CD14-positive monocyte (primary cell): ENCODE measurements around the gene P2RY10. TPM values are rescaled to one million over a fixed set of nuclear protein-coding genes. Genes with fewer than 3 reads are reported as not detected.

ENCODE experiments used
- DNase-seq, 3 donors: peaks; one replicate each; pipeline ENCODE4 v3.0.0-alpha.2; 2011 to 2022
- H2AFZ ChIP-seq: 2 replicates; pipeline ENCODE4 v1.6.0; 2012; ENCODE audit warnings: mild to moderate bottlenecking, low read depth, low read length, inconsistent platforms; ENCODE audit not compliant: insufficient read depth, poor library complexity, severe bottlenecking
- H3K27ac ChIP-seq, 2 donors: 1 replicate in 1 of 2; 2 replicates in 1 of 2; pipeline ENCODE4 v1.5.1; 2012 to 2013; ENCODE audit warnings: low read length in 2 of 2, control low read depth in 1 of 2, inconsistent platforms in 1 of 2, low read depth in 1 of 2, mild to moderate bottlenecking in 1 of 2
- H3K27me3 ChIP-seq, 2 donors: one replicate each; pipeline versions ENCODE4 v1.6.0 to v1.6.1; 2011 to 2013; ENCODE audit warnings: low read length in 2 of 2; ENCODE audit not compliant: control insufficient read depth in 2 of 2, insufficient read depth in 2 of 2
- H3K36me3 ChIP-seq, 2 donors: replicated peaks in 1 of 2; 1 replicate in 1 of 2; 2 replicates in 1 of 2; pipeline versions ENCODE4 v1.5.1 to v1.6.1; 2012 to 2013; ENCODE audit warnings: low read length in 2 of 2, control low read depth in 1 of 2, inconsistent platforms in 1 of 2, mild to moderate bottlenecking in 1 of 2; ENCODE audit not compliant: insufficient read depth in 2 of 2, control insufficient read depth in 1 of 2
- H3K4me1 ChIP-seq, 2 donors: 1 replicate in 1 of 2; 2 replicates in 1 of 2; pipeline versions ENCODE4 v1.5.1 to v1.6.1; 2012 to 2013; ENCODE audit warnings: low read length in 2 of 2, control low read depth in 1 of 2, inconsistent platforms in 1 of 2, mild to moderate bottlenecking in 1 of 2, moderate library complexity in 1 of 2; ENCODE audit not compliant: insufficient read depth in 2 of 2, control insufficient read depth in 1 of 2
- H3K4me2 ChIP-seq: replicated peaks from 2 replicates; pipeline ENCODE3; 2012; ENCODE audit warnings: low read length, moderate library complexity, mild to moderate bottlenecking; ENCODE audit not compliant: poor library complexity, severe bottlenecking; ENCODE audit errors: extremely low read depth
- H3K4me3 ChIP-seq, 3 experiments: fragments of 200-600 bp in 1 of 3; sonication (generic) in 1 of 3; replicated peaks in 1 of 3; 1 replicate in 2 of 3; 2 replicates in 1 of 3; pipeline ENCODE4 v1.5.1; 2011 to 2013; ENCODE audit warnings: low read length in 3 of 3, mild to moderate bottlenecking in 3 of 3, control low read depth in 2 of 3, low read depth in 2 of 3, inconsistent platforms in 1 of 3, moderate library complexity in 1 of 3
- H3K79me2 ChIP-seq: 2 replicates; pipeline ENCODE4 v1.6.0; 2012; ENCODE audit warnings: mild to moderate bottlenecking, control low read depth, inconsistent platforms, low read length, moderate library complexity; ENCODE audit not compliant: insufficient read depth
- H3K9ac ChIP-seq: 2 replicates; pipeline ENCODE4 v1.6.0; 2017; ENCODE audit warnings: low read length, mild to moderate bottlenecking; ENCODE audit not compliant: insufficient read depth, poor library complexity, severe bottlenecking
- H3K9me3 ChIP-seq, 2 donors: replicated peaks in 1 of 2; 1 replicate in 1 of 2; 2 replicates in 1 of 2; pipeline versions ENCODE4 v1.5.1 to v1.6.1; 2012 to 2013; ENCODE audit warnings: low read length in 2 of 2, control low read depth in 1 of 2; ENCODE audit not compliant: control insufficient read depth in 1 of 2, insufficient read depth in 1 of 2
- H4K20me1 ChIP-seq: 2 replicates; pipeline ENCODE4 v1.6.0; 2012; ENCODE audit warnings: mild to moderate bottlenecking, low read length, control low read depth, moderate library complexity; ENCODE audit not compliant: insufficient read depth
- H3K27ac Mint-ChIP-seq, 7 donors: one replicate each; pipeline ENCODE4 v1.8.0; 2020; ENCODE audit warnings: mild to moderate bottlenecking in 7 of 7, mixed read lengths in 7 of 7, moderate library complexity in 6 of 7, inconsistent platforms in 2 of 7
- H3K27me3 Mint-ChIP-seq, 3 donors: one replicate each; pipeline ENCODE4 v1.8.0; 2021 to 2022; ENCODE audit warnings: low read depth in 3 of 3, mild to moderate bottlenecking in 3 of 3, mixed read lengths in 3 of 3, moderate library complexity in 3 of 3, inconsistent platforms in 1 of 3
- H3K36me3 Mint-ChIP-seq, 2 donors: one replicate each; pipeline ENCODE4 v1.8.0; 2020; ENCODE audit warnings: mixed read lengths in 2 of 2, inconsistent platforms in 1 of 2, mild to moderate bottlenecking in 1 of 2
- H3K4me1 Mint-ChIP-seq: one replicate; pipeline ENCODE4 v1.8.0; 2020; ENCODE audit warnings: mild to moderate bottlenecking, mixed read lengths
- H3K4me3 Mint-ChIP-seq, 2 donors: one replicate each; pipeline ENCODE4 v1.8.0; 2020; ENCODE audit warnings: mild to moderate bottlenecking in 2 of 2, mixed read lengths in 2 of 2, moderate library complexity in 1 of 2
- H3K9me3 Mint-ChIP-seq, 7 donors: one replicate each; pipeline ENCODE4 v1.8.0; 2020 to 2022; ENCODE audit warnings: mixed read lengths in 7 of 7, mild to moderate bottlenecking in 6 of 7, moderate library complexity in 6 of 7, inconsistent platforms in 2 of 7
- WGBS: methylation state at CpG from one replicate; pipeline ENCODE4 v1.1.5; 2013; ENCODE audit warnings: missing lambda C conversion rate; ENCODE audit not compliant: insufficient coverage; 5-methylcytosine and 5-hydroxymethylcytosine counted together
- intact Hi-C, 2 donors: fragments of 100-400 bp; cut with micrococcal nuclease; formaldehyde crosslinking; loops; one replicate each; pipeline versions ENCODE4 v1.15.0 to v1.15.1; 2023
- polyA plus RNA-seq, 3 donors: library from polyadenylated mRNA; depleted of rRNA in 1 of 3; unstranded in 2 of 3; stranded (reverse) in 1 of 3; fragments of 300-500 nt in 2 of 3; fragments of >200 nt in 1 of 3; fragmentation: Illumina TruSeq in 2 of 3; gene quantifications; 1 replicate in 2 of 3; 2 replicates in 1 of 3; pipeline ENCODE4 v1.2.3, GENCODE V29; 2012 to 2021
- TF ChIP-seq, protein P1 (sequence below): fragments of 200-600 bp; IDR thresholded peaks from one replicate; pipeline ENCODE4 v1.8.0; 2022; ENCODE audit warnings: antibody characterized with exemption, mild to moderate bottlenecking

Gene P2RY10
- polyA plus RNA-seq, 3 donors: 0.33 to 0.50 (median 0.33) TPM

DNA sequence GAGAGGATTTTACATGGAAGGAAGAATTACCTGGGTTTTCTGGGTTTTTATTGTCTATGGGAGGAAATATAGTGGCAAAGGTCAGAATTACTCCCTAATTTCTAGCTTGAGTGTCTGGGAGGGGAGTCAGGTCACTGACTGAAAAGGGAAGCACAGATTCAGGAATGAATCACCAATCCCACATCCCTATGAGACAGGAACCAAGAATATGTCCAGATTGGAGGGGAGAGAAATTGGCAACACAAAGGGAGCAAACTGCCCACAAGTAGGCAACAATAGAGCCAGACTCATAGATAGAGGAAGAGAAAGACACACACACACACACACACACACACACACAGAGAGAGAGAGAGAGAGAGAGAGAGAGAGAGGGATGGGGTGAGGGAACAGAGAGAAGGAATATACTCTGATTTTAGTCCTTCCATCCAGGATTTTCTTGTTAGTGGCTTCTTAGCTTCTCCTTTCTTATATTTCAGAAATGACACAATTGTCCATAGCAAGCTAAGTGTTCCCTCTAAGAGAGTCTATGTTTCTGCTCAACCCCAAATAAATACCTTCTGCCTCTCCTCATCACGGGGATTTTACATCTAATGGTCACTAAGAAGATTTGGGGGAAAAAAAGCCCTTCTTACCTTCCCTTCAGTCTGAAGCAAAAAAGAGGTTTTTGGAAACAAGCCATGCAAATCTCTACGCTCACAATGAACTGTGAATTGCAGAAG lies 12.0 kb downstream of the P2RY10 start:
- Mint-ChIP-seq H3K27me3 (peaks cover 0 to 3% (median 1%) of the 10 kb centered on the region in 3 donors), H3K9me3 (peaks cover 0 to 5% (median 0%) of the 10 kb centered on the region in 7 donors), H3K27ac (no peak overlapping the region), H3K4me1 (peaks cover 6% of the 10 kb centered on the region), H3K36me3 (no peaks in the 10 kb centered on the region), H3K4me3 (no peak overlapping the region)
- H3K27me3 ChIP-seq: no peaks in the 10 kb centered on the region
- TF ChIP-seq, protein P1, sequence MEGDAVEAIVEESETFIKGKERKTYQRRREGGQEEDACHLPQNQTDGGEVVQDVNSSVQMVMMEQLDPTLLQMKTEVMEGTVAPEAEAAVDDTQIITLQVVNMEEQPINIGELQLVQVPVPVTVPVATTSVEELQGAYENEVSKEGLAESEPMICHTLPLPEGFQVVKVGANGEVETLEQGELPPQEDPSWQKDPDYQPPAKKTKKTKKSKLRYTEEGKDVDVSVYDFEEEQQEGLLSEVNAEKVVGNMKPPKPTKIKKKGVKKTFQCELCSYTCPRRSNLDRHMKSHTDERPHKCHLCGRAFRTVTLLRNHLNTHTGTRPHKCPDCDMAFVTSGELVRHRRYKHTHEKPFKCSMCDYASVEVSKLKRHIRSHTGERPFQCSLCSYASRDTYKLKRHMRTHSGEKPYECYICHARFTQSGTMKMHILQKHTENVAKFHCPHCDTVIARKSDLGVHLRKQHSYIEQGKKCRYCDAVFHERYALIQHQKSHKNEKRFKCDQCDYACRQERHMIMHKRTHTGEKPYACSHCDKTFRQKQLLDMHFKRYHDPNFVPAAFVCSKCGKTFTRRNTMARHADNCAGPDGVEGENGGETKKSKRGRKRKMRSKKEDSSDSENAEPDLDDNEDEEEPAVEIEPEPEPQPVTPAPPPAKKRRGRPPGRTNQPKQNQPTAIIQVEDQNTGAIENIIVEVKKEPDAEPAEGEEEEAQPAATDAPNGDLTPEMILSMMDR: no peak
- H3K27ac ChIP-seq: no peak overlapping the region
- H4K20me1 ChIP-seq: no peaks in the 10 kb centered on the region
- no peaks in the 10 kb centered on the region for H3K79me2 ChIP-seq
- peak in 1 of 3 donors; percentile 2 for DNase-seq
- H2AFZ ChIP-seq: no peak overlapping the region
- peaks cover 0 to 3% of the 10 kb centered on the region in 2 donors for H3K9me3 ChIP-seq
- H3K36me3 ChIP-seq: no peaks in the 10 kb centered on the region
- no peaks in the 10 kb centered on the region for H3K4me1 ChIP-seq
- H3K9ac ChIP-seq: no peak overlapping the region
- no peak overlapping the region for H3K4me3 ChIP-seq
- WGBS: no CpG with 5 or more reads among the region's 2 CpGs
- H3K4me2 ChIP-seq: no peak overlapping the region
- intact Hi-C loops: no loop called here

DNA sequence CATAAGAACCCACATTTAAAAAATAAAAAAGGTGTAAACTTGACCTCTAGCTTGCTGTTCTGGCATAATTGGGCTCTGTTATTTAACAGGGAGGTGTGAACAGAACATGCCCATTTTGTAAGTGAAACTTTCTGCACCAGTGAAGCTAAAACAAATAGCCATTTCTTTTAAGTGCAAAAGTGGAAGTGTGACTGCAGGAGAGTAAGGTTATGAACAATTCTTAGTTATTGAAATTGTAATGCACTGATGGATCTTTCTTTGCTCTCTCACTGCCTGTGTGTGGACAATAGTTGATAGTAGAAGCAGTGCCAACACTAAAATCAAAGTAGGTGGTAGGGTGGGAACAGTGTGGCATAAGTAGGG lies 12.6 kb downstream of the P2RY10 start:
- Histone ChIP-seq H3K9ac (no peak overlapping the region), H3K27ac (no peak overlapping the region), H3K4me3 (no peak overlapping the region), H3K36me3 (no peaks in the 10 kb centered on the region), H3K4me2 (no peak overlapping the region), H3K4me1 (no peaks in the 10 kb centered on the region), H4K20me1 (no peaks in the 10 kb centered on the region), H3K9me3 (peaks cover 0 to 3% of the 10 kb centered on the region in 2 donors), H3K27me3 (no peaks in the 10 kb centered on the region), H3K79me2 (no peaks in the 10 kb centered on the region), H2AFZ (no peak overlapping the region)
- Mint-ChIP-seq H3K27me3 (peaks cover 0 to 3% (median 1%) of the 10 kb centered on the region in 3 donors), H3K4me1 (peaks cover 6% of the 10 kb centered on the region), H3K36me3 (no peaks in the 10 kb centered on the region), H3K27ac (no peak overlapping the region), H3K9me3 (peaks cover 0 to 5% (median 0%) of the 10 kb centered on the region in 7 donors), H3K4me3 (no peak overlapping the region)
- DNase-seq: no peak
- TF ChIP-seq, protein P1: no peak
- intact Hi-C loops: no loop called here
